Activated naive CD4-positive, alpha-beta T cell treated with anti-CD3 and anti-CD28 coated beads, Interleukin-2, amount 50 U/mL, for 24 hours (primary cell): Measurements from ENCODE around the gene DPH1.
"Not testable (repeated sequence)": the region's sequence is repeated elsewhere in the genome, so short reads cannot be mapped to it uniquely, and the experiment has no call there.

Source experiments
- H3K27ac Mint-ChIP-seq: one replicate; pipeline ENCODE4 v1.8.0; 2021; ENCODE audit warnings: mild to moderate bottlenecking, mixed read lengths
- H3K27me3 Mint-ChIP-seq: one replicate; pipeline ENCODE4 v1.8.0; 2021; ENCODE audit warnings: mixed read lengths
- H3K36me3 Mint-ChIP-seq: one replicate; pipeline ENCODE4 v1.8.0; 2021; ENCODE audit warnings: mixed read lengths
- H3K4me1 Mint-ChIP-seq: one replicate; pipeline ENCODE4 v1.8.0; 2021; ENCODE audit warnings: mixed read lengths
- H3K4me3 Mint-ChIP-seq: one replicate; pipeline ENCODE4 v1.8.0; 2021; ENCODE audit warnings: mild to moderate bottlenecking, mixed read lengths
- H3K9me3 Mint-ChIP-seq: one replicate; pipeline ENCODE4 v1.8.0; 2021; ENCODE audit warnings: mixed read lengths

The DPH1 gene

DNA sequence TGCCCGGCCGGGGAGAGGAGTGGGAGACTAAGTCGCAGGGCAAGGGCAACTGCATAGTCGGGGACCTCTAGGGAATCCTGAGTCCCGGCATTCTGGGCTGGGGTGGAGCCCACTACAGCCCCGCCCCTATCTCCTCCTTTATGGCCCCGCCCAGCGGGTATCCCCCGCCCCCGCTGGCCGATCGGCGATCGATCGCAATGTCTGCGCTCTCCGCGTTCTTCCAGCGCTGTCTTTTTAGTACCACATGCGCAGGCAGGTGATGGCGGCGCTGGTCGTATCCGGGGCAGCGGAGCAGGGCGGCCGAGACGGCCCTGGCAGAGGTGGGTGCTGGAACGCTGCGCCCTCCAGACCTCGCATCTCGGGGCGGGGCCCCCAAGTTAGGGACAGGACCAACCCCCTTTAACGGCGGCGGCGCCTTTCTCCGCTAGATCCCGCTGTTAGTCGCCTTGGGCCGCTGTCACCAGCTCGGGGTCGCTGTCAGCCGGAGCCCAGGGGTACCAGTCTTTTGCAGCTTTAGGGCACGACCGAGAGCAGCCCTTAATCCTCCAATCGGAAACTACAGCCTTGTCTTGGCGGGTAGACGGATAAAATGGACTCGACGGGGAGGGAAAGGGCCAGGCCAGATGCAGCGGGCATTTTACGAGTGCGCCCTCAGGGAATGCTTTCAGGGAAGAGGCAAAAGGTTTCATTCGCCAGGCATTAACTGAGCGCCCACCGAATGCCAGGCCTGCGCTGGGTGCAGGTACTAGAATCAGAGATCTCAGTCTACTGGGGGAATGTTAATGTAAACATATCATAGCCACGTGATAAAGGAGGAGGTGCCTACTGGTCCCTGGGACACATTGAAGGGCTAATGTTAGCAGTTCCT lies at the start of gene DPH1:
Gene DPH1, plus strand, starts transcription at position 243 of the 868 bp plus-strand sequence. Its CDS starts 17 bp downstream, at position 260.
- no peaks in the 10 kb centered on the region for H3K36me3 Mint-ChIP-seq

GRCh38 chr17:1980665-1981250 lies 49.2 kb upstream of the DPH1 start:
- no peak overlapping the region for H3K27ac Mint-ChIP-seq
- H3K4me3 Mint-ChIP-seq, result no peak overlapping the region
- H3K36me3 Mint-ChIP-seq, result no peaks in the 10 kb centered on the region
- peaks cover 11% of the 10 kb centered on the region for H3K4me1 Mint-ChIP-seq
- peaks cover 4% of the 10 kb centered on the region for H3K27me3 Mint-ChIP-seq
- no peaks in the 10 kb centered on the region for H3K9me3 Mint-ChIP-seq

More for the DNA sequence above, at the start of gene DPH1:
- Mint-ChIP-seq H3K27ac (peak within 1 kb of the TSS; percentile 89), H3K9me3 (no peaks in the 10 kb centered on the region), H3K27me3 (peaks cover 12% of the 10 kb centered on the region), H3K4me3 (peak within 1 kb of the TSS; percentile 94), H3K4me1 (peaks cover 31% of the 10 kb centered on the region)

DNA sequence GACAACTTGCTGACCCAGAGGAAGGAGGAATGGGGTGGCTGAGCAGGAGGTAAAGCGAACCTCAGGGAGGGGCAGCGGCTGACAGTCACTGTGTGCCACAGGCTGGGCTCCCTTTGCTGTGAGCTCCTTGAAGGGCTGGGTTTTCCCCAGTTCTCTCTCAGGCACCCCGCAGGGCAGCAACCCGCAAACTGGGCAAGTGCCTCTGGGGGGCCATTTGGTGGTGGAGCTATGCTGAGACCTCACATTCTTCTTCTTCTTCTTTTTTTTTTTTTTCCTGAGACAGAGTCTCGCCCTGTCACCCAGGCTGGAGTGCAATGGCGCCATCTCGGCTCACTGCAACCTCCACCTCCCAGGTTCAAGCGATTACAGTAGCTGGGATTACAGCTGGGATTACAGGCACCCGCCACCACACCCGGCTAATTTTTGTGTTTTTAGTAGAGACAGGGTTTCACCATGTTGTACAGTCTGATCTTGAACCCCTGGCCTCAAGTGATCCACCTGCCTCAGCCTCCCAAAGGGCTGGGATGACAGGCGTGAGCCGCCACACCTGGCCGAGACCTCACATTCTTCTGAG lies 47.1 kb upstream of the DPH1 start:
- H3K4me1 Mint-ChIP-seq, H3K27me3 Mint-ChIP-seq, H3K27ac Mint-ChIP-seq, H3K4me3 Mint-ChIP-seq, H3K36me3 Mint-ChIP-seq, H3K9me3 Mint-ChIP-seq: not testable (repeated sequence)

GRCh38 chr17:1985093-1985492 lies 44.9 kb upstream of the DPH1 start:
- no peaks in the 10 kb centered on the region for H3K9me3 Mint-ChIP-seq
- H3K27me3 Mint-ChIP-seq, result no peaks in the 10 kb centered on the region
- no peaks in the 10 kb centered on the region for H3K4me1 Mint-ChIP-seq
- no peaks in the 10 kb centered on the region for H3K36me3 Mint-ChIP-seq
- H3K27ac Mint-ChIP-seq, result no peak overlapping the region
- H3K4me3 Mint-ChIP-seq, result no peak overlapping the region

GRCh38 chr17:1985686-1986085 lies 44.3 kb upstream of the DPH1 start:
- Mint-ChIP-seq H3K36me3 (no peaks in the 10 kb centered on the region), H3K9me3 (no peaks in the 10 kb centered on the region), H3K27me3 (no peaks in the 10 kb centered on the region), H3K27ac (no peak overlapping the region), H3K4me1 (no peaks in the 10 kb centered on the region), H3K4me3 (no peak overlapping the region)

DNA sequence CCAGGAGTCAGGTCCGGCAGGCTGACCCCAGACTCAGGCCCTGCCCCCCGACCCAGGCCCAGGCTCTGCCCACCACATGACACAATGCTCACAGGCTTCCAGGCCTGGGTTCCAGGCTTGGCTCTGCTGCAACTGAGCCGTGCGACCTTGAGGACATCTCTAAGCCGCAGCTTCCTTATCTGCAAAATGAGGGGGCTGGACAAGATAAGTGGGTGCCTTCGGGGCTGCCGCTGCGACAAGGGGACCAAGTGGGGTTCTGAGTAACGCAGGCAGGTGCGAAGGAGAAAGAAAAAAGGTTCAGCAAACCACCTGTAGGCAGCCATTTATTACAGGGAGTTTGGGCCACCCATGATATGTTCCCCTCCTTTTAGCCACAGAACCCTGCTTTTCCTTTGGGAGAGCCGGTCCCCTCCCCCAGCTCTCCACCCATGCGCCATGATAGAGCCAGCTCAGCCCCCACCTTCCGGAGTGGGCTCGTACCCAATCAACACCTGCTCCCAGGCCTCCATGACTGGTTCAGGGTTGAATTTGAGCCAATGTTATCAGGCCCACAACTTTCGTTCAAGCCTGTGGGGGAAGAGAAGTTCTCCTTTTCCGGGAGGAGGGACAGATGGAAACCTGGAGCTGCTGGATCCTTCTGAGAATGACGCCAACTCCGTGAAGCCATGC lies 43.0 kb upstream of the DPH1 start:
- no peaks in the 10 kb centered on the region for H3K36me3 Mint-ChIP-seq
- H3K4me1 Mint-ChIP-seq, result no peaks in the 10 kb centered on the region
- H3K27ac Mint-ChIP-seq, result no peak overlapping the region
- no peak overlapping the region for H3K4me3 Mint-ChIP-seq
- H3K27me3 Mint-ChIP-seq, result no peaks in the 10 kb centered on the region
- H3K9me3 Mint-ChIP-seq, result no peaks in the 10 kb centered on the region

DNA sequence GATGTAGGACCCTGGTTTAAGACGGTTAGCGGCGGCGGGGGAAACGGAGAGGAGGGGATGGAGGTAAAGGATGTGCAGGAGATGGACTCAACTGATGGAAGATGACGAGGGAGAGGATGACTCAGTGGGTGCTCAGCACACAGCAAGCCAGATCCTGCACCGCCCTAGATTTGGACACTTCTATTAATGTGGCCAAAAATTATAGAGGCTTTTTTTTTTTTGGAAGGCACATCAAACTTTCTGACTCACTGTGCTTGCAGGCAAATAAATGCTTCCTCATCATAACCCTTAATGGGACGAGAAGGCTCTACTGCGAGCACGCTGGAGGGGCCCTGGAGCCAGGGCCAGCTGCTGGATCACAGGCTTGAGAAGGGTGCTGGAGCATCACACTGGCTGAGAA lies 40.8 kb upstream of the DPH1 start:
- H3K36me3 Mint-ChIP-seq, result no peaks in the 10 kb centered on the region
- H3K4me3 Mint-ChIP-seq, result no peak overlapping the region
- no peaks in the 10 kb centered on the region for H3K4me1 Mint-ChIP-seq
- H3K9me3 Mint-ChIP-seq, result no peaks in the 10 kb centered on the region
- H3K27me3 Mint-ChIP-seq, result peaks cover 2% of the 10 kb centered on the region
- H3K27ac Mint-ChIP-seq, result no peak overlapping the region

- Mint-ChIP-seq H3K4me1 (no peaks in the 10 kb centered on the region), H3K4me3 (no peak overlapping the region), H3K27ac (no peak overlapping the region), H3K27me3 (peaks cover 14% of the 10 kb centered on the region), H3K9me3 (no peaks in the 10 kb centered on the region), H3K36me3 (no peaks in the 10 kb centered on the region)
Observed at GRCh38 chr17:1992541-1992940, 37.4 kb upstream of the DPH1 start.

GRCh38 chr17:1994707-1995106 lies 35.2 kb upstream of the DPH1 start:
- Mint-ChIP-seq H3K27me3 (peaks cover 20% of the 10 kb centered on the region), H3K9me3 (no peaks in the 10 kb centered on the region), H3K36me3 (peaks cover 1% of the 10 kb centered on the region), H3K27ac (no peak overlapping the region), H3K4me1 (peaks cover 4% of the 10 kb centered on the region), H3K4me3 (no peak overlapping the region)

- H3K27ac Mint-ChIP-seq, result no peak overlapping the region
- H3K4me1 Mint-ChIP-seq, result peaks cover 4% of the 10 kb centered on the region
- no peak overlapping the region for H3K4me3 Mint-ChIP-seq
- H3K27me3 Mint-ChIP-seq, result peaks cover 20% of the 10 kb centered on the region
- H3K9me3 Mint-ChIP-seq, result no peaks in the 10 kb centered on the region
- H3K36me3 Mint-ChIP-seq, result peaks cover 1% of the 10 kb centered on the region
Observed at GRCh38 chr17:1995321-1995892, 34.5 kb upstream of the DPH1 start.

- Mint-ChIP-seq H3K4me3 (no peak overlapping the region), H3K9me3 (no peaks in the 10 kb centered on the region), H3K27ac (no peak overlapping the region), H3K27me3 (peaks cover 20% of the 10 kb centered on the region), H3K36me3 (peaks cover 1% of the 10 kb centered on the region), H3K4me1 (peaks cover 4% of the 10 kb centered on the region)
Observed at GRCh38 chr17:1995907-1996799, 33.8 kb upstream of the DPH1 start.

DNA sequence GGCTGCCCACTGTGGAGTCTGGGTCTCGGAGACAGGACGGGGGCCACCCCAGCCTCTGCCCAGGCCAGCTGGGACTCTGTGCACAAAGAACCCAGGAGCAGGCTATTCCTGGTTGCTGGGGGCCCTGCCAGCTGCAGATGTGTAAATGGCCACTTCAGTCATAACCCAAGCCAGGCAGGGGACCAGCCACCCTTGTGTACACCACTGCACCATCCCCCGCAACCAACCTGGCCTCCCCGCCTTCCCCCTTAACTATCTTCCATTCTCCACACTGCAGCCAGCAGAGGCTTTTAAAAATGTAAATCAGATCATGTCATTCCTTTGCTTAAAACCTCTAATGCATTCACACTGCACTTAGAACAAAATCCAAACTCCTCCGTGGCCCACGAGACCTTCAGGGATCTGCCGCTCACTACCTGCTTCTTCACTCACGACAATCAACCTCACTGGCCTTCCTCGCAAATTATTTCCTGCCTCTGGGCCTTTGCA lies 33.1 kb upstream of the DPH1 start:
- Mint-ChIP-seq H3K36me3 (peaks cover 1% of the 10 kb centered on the region), H3K9me3 (no peaks in the 10 kb centered on the region), H3K27ac (no peak overlapping the region), H3K4me3 (peak overlapping the region; percentile 3), H3K4me1 (peaks cover 4% of the 10 kb centered on the region), H3K27me3 (peaks cover 20% of the 10 kb centered on the region)

DNA sequence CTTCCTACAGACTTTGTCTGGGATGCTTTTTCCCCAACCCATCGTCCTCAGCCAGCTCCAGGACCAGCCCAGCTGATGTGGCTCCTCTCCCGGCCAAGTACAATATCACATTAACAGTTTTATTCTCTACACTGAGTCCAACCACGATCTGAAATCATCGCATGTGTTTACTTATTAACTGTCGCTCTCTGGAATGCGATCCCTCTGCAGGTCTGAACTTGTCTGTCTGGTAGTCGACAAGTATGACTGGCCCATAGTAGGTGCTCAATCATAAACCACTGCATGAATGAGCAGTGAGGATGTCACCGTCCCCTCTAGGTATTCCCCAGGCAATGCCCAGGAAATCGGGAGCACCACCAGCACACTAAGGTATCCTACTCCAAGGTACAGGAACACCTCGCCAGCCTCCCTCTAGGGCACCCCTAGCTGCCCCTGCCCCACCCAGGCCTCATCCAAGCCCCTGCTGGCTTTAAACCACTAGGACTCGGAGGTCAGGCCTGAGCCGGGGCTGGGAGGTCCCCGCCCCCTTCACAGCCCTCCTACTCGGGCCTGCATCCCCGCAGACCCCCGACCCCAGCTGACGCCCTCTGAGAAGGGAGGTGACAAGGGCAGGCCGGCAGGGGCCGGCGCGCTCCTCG lies 32.5 kb upstream of the DPH1 start:
- Mint-ChIP-seq H3K36me3 (peaks cover 1% of the 10 kb centered on the region), H3K4me1 (peaks cover 4% of the 10 kb centered on the region), H3K9me3 (no peaks in the 10 kb centered on the region), H3K4me3 (peak overlapping the region; percentile 3), H3K27me3 (peaks cover 20% of the 10 kb centered on the region), H3K27ac (no peak overlapping the region)
